GM19467 (cell line): ENCODE measurements around the gene COPS6.
A peak's percentile ranks its signal among the peaks of the same experiment; 100 is the strongest.

ENCODE experiments used
- ATAC-seq: cut with Tn5 transposase; IDR thresholded peaks from one replicate; pipeline ENCODE4 v1.9.1; 2021; ENCODE audit warnings: mild to moderate bottlenecking, moderate library complexity; ENCODE audit not compliant: unreplicated experiment

The COPS6 gene

GRCh38 chr7:100088621-100089457 lies at the start of gene COPS6:
COPS6 (plus strand) TSS chr7:100088969; CDS start chr7:100088991, 22 bp downstream.
- no peak for ATAC-seq

- no peak for ATAC-seq
Observed at GRCh38 chr7:100040575-100040974, 48.2 kb upstream of the COPS6 start.

- no peak for ATAC-seq
Observed at GRCh38 chr7:100044718-100045117, 44.1 kb upstream of the COPS6 start.

- no peak for ATAC-seq
Observed at GRCh38 chr7:100048680-100049079, 40.1 kb upstream of the COPS6 start.

- peak; percentile 74 for ATAC-seq
Observed at GRCh38 chr7:100049441-100050291, 39.1 kb upstream of the COPS6 start, which contains the start of gene ZSCAN21. ZSCAN21 (plus strand) TSS chr7:100049774; CDS start chr7:100057007, 7,233 bp downstream.

GRCh38 chr7:100051611-100052010 lies 37.2 kb upstream of the COPS6 start:
- ATAC-seq, result no peak

GRCh38 chr7:100053215-100053614 lies 35.6 kb upstream of the COPS6 start:
- no peak for ATAC-seq

GRCh38 chr7:100057006-100057405 lies 31.8 kb upstream of the COPS6 start:
- no peak for ATAC-seq

GRCh38 chr7:100059251-100059739 lies 29.5 kb upstream of the COPS6 start:
- no peak for ATAC-seq

GRCh38 chr7:100061518-100062193 lies 27.1 kb upstream of the COPS6 start:
- no peak for ATAC-seq

- ATAC-seq, result no peak
Observed at GRCh38 chr7:100063376-100063775, 25.4 kb upstream of the COPS6 start.

GRCh38 chr7:100064162-100064561 lies 24.6 kb upstream of the COPS6 start:
- no peak for ATAC-seq

GRCh38 chr7:100065452-100066186 lies 23.1 kb upstream of the COPS6 start:
- no peak for ATAC-seq

- ATAC-seq, result no peak
Observed at GRCh38 chr7:100066953-100067352, 21.8 kb upstream of the COPS6 start.

- no peak for ATAC-seq
Observed at GRCh38 chr7:100069991-100070390, 18.8 kb upstream of the COPS6 start.

- ATAC-seq, result no peak
Observed at GRCh38 chr7:100071018-100071723, 17.6 kb upstream of the COPS6 start.

- no peak for ATAC-seq
Observed at GRCh38 chr7:100072462-100072861, 16.3 kb upstream of the COPS6 start.

GRCh38 chr7:100074841-100075240 lies 13.9 kb upstream of the COPS6 start:
- ATAC-seq, result no peak

GRCh38 chr7:100075418-100075817 lies 13.4 kb upstream of the COPS6 start:
- ATAC-seq, result no peak

GRCh38 chr7:100077205-100077604 lies 11.6 kb upstream of the COPS6 start:
- no peak for ATAC-seq
